LHCN-M2 (cell line): ENCODE data around the gene INF2. TPM values are rescaled to one million over a fixed set of nuclear protein-coding genes. Genes with fewer than 3 reads are reported as not detected.
"Not testable (repeated sequence)": the region's sequence is repeated elsewhere in the genome, so short reads cannot be mapped to it uniquely, and the experiment has no call there.

Source experiments
- DNase-seq: peaks from one replicate; pipeline ENCODE4 v3.0.0-alpha.2; 2012; ENCODE audit warnings: low read depth
- polyA plus RNA-seq: library from polyadenylated mRNA; unstranded; fragments of >200 nt; gene quantifications from one replicate; pipeline ENCODE4 v1.2.1, GENCODE V29; 2012; ENCODE audit warnings: missing spikeins
- total RNA-seq: library from RNA; depleted of rRNA; stranded (reverse); fragments of >200 nt; gene quantifications from 2 replicates; pipeline ENCODE4 v1.2.3, GENCODE V29; 2014; rRNA removed

Gene INF2
- total RNA-seq = 78.1 and 87.8 TPM in 2 replicates
- polyA plus RNA-seq = 82.4 TPM

GRCh38 chr14:104689109-104689880, at the start of gene INF2:
INF2 (plus strand) TSS chr14:104689618; CDS start chr14:104701366, 11,748 bp downstream.
- peak; percentile 62 for DNase-seq

- DNase-seq = peak; percentile 34
These were observed 49.4 kb upstream of the INF2 start for GRCh38 chr14:104639885-104640548.

GRCh38 chr14:104640681-104641080, 48.7 kb upstream of the INF2 start:
- DNase-seq = no peak

- no peak for DNase-seq
These were observed 47.5 kb upstream of the INF2 start for GRCh38 chr14:104641753-104642539.

- no peak for DNase-seq
These were observed 46.9 kb upstream of the INF2 start for GRCh38 chr14:104642540-104642868.

- no peak for DNase-seq
These were observed 46.1 kb upstream of the INF2 start for GRCh38 chr14:104643306-104643705.

GRCh38 chr14:104644091-104644635, 45.3 kb upstream of the INF2 start:
- no peak for DNase-seq

GRCh38 chr14:104644656-104645378, 44.6 kb upstream of the INF2 start:
- no peak for DNase-seq

- no peak for DNase-seq
These were observed 41.9 kb upstream of the INF2 start for GRCh38 chr14:104647467-104648043.

GRCh38 chr14:104650057-104650980, 39.1 kb upstream of the INF2 start:
- DNase-seq = peak; percentile 35

GRCh38 chr14:104650981-104651875, 38.2 kb upstream of the INF2 start:
- no peak for DNase-seq

- DNase-seq = no peak
These were observed 37.5 kb upstream of the INF2 start for GRCh38 chr14:104651876-104652260.

- no peak for DNase-seq
These were observed 37.0 kb upstream of the INF2 start for GRCh38 chr14:104652386-104652785.

GRCh38 chr14:104653130-104653920, 36.1 kb upstream of the INF2 start:
- DNase-seq = not testable (repeated sequence)

- no peak for DNase-seq
These were observed 35.3 kb upstream of the INF2 start for GRCh38 chr14:104654119-104654518.

GRCh38 chr14:104655128-104655848, 34.1 kb upstream of the INF2 start:
- DNase-seq = no peak

- no peak for DNase-seq
These were observed 33.3 kb upstream of the INF2 start for GRCh38 chr14:104656014-104656714.
